ENCODE measurements around the gene TK1.
A peak's percentile ranks its signal among the peaks of the same experiment; 100 is the strongest.
"Not testable (repeated sequence)": the region's sequence is repeated elsewhere in the genome, so short reads cannot be mapped to it uniquely, and the experiment has no call there.

TK1 gene

DNA sequence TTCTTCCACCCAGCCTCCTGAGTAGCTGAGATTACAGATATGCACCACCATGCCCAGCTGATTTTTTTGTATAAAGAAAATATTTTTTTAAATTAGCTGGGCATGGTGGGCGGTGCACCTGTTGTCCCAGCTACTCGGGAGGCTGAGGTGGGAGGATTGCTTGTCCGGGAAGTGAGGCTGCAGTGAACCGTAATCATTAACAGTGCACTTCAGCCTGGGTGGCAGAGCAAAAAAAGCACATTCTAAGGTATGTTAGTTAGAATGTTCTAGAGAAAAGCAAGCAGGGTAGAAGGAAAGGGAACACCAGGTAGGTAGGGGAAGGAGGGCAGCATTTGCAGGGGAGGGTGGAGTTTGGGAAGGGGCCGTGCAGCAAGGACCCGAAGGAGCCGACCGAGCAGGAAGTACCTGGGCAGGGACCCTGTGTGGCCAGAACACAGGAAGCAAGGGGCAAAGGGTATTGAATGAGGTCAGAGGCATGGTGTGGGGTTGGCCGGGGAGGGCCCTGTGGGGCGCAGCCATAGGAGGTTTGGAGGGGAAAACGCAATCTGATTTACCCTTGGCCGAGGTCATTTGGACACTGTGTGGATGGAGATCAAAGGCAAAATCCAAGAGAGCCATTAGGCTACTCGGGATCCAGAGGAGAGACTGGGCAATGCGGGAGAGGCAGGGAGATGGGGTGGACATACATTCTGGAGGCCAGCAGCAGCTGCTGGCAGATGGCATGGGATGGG is 38.4 kb downstream of the TK1 start:
- no peak for DNase-seq (ENCODE audit: low spot score)

DNA sequence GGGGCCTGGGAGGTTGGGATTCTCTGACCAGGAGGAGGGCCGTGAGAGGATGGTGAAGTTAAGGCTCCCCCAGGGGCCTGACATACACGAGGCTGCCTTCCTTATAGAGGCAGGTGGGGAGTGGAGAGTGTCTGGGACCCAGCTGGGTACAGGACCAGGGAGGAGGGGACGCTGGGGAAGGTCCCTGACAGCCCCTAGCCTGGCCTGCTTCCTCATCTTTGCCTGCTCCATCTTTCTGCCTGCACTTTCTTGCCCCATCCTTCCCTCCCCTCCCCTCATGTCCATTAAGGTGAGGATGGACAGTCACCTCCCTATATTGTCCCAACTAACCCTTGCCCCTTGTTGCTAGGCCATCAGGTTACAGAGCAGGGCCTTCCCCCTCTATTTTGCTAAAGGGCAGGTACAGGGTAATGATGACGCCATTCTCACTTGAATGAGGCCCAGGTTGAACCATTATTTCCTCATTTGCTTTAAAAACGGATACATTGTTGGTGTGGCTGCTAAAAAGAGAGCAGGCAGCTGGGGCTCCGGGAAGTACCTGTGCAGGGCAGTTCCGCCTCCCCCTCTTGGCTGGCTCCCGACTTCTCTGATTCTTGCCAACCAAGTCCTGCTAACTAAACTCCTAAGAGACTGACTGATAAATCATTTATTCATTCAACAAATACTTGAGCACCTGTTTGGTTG is 39.4 kb downstream of the TK1 start:
- no peak for DNase-seq (ENCODE audit: low spot score)

DNA sequence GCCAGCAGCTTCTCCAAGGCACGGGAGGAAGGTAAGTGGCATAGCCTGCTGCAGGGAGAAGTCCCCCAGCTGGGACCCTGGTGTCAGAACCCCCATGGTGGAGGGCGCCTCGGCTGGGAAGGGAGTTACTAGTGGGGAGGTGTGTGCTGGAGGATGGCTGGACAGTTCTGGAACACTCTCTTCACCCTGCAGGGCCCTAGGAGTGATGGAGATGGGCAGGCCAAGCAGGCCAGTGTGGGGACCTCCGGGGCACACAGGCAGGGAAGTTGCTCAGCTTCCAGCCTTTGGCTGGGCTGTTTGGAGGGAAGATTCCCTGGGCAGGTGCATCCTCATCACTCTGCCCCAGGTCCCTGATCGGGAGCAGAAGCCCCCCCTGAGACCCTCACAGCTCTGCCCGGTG is 40.0 kb downstream of the TK1 start:
- no peak for DNase-seq (ENCODE audit: low spot score)

DNA sequence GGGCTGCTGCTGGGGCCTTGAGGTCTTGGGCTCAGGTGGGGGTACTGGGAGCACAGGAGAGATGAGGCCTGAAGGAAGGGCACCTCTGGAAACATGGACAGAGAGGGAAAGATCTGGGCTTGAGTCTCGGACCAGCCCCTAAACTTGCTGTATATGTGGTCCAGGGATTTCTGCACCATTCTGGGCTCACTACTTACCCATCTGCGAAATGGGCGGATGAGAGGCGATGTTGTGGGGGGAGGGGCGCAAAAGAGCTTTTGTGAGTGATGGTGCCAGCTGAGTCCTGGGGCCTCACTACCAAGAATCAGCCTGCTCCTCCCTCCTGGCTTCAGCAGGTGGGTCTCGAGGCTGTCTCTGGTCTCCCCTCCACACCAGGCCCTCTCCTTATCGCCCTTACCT is 40.4 kb downstream of the TK1 start:
- no peak for DNase-seq (ENCODE audit: low spot score)

DNA sequence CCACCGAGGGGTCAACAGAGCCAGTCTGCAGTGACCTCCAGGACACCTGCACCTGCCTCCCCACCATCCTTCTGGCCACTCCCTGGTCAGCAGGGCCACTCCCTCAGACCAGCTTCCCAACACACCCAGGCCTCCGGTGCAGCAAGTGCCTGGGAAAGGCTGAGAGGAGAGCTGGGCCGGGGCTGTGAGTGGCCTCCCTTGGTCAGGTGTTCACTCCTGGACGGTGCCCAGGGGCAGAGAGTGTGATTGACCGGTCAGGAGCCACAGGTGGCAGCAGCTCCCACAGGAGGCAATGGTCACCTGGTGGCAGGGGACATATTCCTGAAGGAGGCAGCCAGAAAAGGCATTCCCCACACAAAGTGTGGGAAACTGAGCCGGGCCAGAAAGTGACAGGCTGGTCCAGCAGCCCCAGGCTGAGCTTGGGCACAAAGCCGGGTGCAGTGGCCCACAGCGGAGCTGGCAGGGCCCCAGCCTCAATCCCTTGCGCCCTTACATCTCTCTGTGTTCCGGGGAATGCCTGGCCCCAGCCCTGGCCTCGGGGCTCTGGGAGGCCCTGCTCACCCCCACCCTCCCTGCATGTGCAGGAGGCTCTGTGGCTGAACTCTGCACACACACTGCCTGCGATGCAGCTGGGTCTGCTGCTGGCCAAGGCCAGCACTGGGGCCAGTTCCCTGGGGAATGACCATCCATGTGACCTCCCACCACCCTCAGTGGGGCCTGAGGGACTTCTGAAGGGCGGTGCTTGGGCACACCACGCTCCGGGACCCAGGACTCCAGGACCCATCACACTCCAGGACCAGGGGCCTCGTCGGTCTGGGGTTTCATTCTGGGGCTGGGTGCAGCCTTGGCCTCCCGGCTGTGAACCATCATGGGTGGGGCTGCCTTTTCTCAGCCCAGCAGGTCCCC is 41.9 kb downstream of the TK1 start:
- DNase-seq (ENCODE audit: low spot score): peak; percentile 72

DNA sequence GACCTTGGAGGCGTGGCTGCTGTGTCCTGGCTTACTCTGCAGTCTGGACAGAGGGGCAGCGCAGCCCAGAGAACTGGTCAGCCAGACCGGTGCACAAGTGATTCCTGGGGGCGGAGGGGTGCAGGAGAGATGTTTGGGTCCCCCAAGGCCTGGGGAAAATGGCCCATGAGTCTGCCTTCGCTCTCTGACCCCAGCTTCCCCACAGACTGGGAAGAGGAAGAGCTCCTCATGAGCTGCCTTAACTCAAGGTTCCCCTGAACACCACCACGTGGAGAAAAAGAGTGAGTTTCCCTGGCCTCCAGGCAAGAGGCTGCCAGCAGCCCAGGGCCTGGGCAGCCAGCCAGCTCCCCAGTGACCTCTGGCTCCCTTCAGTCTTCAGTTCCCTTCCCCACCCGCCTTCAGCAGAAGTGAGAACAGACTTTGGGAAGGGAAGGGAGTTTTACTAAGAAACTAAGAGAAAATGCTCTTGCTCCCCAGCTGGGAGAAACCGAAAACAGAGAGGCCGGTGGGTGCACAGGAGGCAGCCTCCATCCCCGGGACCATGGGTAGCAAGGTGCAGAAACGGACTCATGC is 42.6 kb downstream of the TK1 start:
- DNase-seq (ENCODE audit: low spot score): peak; percentile 81

DNA sequence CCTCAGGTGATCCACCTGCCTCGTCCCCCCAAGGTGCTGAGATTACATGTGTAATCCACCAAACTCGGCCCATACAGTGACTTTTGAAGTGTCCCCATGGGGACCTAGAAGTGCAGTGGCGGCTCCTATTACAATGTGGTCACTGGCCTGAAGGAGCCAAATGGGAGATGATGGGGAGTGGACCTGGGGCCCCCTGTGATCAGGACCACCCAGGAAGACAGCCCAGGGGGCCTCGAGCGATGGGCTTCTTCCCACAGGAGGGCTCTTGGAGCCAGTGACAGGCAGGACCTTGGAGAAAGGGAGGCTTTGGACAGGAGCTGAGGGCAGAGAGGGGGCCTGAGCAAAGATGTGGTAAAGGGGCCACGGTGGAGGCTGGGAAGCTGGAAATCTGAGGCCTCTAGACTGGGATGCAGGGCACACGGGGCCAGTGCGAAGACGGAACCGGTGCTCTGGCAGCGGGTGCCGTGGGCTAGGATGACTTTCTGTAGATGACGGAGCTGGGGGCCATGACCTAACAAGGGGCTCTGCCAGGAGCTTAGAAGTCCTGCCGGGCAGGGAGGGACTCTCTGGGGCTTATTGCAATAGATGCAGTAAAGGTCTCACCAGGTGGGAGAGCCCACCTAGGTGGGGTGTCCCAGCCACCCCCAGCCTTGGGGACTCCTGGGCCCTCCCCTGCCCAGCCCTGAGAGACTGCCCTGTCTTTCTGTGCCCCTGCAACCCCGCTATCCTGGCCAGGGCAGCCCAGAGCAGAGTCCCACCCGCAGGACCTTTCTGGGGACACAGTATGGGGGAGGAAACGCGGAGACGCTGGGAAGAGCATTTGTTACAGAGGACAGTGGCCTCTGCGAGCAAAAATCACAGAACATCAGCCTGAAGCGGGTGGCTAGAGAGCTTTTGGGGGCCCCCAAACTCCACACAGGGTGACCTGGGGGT is 43.4 kb downstream of the TK1 start:
- DNase-seq (ENCODE audit: low spot score): no peak

DNA sequence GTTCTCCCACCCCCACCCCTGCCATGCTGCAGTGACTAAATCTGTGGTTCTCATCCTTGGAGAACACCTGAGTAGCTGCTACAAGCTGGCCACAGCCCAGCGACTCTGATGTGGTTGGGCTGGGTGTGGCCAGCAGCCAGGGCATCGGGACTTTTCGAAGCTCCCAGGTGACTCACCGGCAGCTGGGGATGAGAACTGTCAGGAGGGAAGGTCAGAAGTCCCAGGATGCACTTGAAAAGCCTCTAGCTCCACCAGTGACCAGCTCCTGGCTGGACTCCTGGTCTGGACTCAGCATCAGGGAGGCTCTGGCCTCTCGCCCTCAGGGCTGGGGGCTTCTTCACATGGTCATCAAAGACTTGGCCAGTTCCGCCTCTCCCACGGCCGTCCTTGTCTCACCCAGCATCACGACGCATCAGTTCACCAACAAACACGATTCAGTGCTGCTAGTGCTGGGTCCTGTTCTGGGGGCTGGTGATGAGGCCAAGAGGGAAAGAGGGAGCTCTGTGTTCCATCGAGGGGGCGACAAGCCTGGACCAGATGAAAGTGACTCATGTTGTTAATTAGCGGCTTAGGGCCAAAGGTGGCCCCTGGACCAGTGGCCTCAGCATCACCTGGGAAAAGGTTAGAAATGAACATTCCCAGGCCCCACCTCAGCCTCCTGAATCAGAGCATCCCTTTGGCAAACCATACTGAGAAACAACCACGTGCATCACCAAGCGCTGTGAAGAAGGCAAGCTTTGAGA is 44.6 kb downstream of the TK1 start:
- DNase-seq (ENCODE audit: low spot score): no peak

DNA sequence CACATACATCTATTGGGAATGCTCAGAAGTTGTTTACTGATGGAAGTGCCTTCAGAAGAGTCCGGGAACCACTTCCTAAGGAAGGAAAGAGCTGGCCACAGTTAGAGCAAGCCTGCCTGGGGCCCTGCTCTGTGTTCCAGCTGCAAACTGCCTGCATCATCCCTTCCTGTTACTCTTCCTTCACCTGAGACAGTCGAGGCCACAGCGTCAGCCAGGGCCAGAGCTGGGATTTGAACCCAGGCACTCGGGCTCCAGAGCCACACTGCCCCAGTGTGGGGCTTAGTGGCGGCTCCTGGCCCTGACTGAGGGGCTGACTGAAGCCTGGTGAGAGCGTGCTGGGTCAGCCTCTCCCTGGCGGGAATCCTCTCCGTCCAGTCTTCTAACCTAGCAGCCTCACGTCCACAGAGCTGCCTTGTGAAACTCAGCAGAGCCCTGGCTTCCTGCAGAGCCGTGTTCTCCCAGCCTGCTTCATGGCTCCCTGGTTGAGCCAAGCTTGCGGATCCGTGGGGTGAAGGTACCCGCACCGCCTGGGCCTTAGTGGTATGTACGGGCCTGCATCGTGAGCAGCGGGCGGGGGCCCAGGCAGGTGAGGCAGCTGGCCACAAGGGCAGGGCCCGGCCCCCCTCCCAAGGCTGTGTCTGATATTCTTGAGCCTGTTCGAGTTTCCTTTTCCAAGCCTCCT is 45.3 kb downstream of the TK1 start:
- no peak for DNase-seq (ENCODE audit: low spot score)

DNA sequence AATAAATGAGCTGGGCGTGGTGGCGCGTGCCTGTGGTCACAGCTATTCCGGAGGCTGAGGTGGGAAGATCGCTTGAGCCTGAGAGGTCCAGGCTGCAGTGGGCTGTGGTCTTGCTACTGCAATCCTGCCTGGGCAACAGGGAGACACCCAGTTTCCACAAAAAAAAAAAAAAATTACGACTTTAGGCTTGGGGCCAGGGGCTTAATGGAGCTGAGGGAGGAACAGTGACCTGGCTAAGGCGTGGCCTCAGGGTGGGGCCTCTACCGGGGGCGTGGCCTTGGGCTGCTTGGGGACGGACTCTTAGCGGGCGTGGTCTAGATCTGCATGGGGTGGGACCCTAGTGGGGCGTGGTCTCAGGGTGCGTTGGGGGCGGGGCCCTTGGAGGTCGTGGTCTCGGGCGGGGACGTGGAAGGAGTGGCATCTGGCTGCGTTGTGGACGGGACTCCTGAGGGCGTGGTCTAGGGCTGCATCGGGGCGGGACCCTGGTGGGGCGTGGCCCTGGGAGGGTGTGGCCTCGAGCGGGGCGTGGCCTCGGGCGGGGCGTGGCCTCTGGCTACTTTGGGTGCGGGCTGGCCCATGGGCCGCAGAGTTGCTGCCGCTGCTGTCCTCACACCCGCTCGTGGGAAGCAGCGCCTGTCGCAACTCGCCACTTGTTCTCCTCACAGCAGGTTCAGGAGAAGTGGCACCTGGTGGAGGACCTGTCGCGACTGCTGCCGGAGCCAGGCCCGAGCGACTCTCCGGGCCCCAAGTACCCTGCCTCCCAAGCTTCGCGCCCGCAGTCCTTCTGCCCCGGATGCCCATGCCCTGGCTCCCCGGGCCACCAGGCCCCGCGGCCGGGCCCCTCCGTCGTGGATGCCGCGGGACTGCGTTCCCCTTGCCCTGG is 46.4 kb downstream of the TK1 start:
- peak; percentile 78 for DNase-seq (ENCODE audit: low spot score)

DNA sequence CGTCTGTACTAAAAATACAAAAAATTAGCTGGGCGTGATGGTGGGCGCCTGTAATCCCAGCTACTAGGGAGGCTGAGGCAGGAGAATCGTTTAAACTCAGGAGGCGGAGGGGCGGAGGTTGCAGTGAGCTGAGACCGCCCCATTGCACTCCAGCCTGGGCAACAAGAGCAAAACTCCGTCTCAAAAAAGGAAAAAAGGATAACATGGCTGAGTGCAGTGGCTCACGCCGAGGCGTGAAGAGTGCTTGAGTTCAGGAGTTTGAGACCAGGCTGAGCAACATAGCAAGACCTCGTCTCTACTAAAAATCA is 47.0 kb downstream of the TK1 start:
- not testable (repeated sequence) for DNase-seq (ENCODE audit: low spot score)

DNA sequence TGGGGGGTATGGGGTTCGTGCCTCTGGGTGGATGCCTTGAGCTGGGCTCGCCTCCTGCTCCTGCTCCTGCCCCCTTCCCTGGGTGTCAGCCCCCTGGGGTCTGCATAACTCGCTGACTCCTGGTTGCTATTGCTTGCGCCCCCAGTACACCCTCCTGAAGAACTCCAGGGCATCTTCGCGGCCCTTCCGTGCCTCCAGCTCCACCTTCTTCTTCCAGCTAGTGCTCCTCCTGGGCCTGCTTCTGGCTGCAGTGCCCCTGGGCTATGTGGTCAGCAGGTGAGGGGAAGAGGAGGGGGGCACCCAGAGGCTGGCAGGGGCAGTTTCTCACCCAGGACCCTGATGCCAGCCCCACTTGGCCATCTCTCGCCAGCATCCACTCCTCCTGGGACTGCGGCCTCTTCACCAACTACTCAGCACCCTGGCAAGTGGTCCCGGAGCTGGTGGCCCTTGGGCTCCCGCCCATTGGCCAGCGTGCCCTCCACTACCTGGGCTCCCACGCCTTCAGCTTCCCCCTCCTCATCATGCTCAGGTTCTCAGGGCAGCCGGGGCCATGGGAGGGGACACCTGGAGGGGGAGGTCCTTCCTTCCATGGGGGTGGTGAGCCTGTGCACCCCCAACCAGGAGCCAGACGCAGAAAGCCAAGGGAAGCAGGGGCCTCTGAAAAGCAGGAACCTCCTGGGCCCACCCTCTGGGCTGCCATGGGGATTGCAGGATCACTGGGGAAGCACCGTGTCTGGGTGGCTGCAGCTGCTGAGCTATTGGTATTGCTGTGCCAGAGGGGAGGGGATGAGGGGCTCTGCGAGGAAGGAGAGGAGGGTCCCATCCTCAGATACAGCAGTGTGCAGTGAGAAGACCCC is 48.4 kb downstream of the TK1 start:
- no peak for DNase-seq (ENCODE audit: low spot score)

DNA sequence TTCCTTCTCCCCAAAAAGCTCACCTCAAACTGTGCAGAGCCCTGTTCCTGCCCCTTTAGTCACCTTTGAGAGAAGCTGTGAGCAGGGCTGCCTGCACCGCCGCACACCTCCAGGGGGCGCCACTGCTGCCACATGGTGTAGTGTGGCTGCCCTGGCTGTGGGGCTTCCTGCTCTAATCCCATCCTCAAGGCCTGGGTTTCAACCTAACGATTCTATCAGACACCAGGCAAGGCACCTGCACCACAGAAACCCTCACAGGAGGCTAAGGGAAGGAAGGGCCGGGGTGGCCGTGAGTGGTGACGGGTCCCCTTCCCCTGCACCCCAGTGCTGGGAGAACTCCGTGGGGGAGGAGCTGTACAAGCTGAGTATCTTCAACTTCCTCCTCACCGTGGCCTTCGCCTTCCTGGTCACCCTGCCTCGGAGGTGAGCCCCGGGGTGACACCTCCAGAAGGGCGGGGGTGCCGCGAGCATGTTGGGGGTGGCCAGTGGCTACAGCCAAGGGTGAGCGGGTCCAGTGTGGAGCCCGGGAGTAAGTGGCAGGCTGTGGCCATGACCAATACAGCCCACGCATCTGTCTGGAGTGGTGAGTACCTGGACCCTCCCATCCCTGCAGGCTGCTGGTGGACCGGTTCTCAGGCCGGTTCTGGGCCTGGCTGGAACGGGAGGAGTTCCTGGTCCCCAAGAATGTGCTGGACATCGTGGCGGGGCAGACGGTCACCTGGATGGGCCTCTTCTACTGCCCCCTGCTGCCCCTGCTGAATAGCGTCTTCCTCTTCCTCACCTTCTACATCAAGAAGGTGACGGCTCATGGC is 49.3 kb downstream of the TK1 start:
- no peak for DNase-seq (ENCODE audit: low spot score)

DNA sequence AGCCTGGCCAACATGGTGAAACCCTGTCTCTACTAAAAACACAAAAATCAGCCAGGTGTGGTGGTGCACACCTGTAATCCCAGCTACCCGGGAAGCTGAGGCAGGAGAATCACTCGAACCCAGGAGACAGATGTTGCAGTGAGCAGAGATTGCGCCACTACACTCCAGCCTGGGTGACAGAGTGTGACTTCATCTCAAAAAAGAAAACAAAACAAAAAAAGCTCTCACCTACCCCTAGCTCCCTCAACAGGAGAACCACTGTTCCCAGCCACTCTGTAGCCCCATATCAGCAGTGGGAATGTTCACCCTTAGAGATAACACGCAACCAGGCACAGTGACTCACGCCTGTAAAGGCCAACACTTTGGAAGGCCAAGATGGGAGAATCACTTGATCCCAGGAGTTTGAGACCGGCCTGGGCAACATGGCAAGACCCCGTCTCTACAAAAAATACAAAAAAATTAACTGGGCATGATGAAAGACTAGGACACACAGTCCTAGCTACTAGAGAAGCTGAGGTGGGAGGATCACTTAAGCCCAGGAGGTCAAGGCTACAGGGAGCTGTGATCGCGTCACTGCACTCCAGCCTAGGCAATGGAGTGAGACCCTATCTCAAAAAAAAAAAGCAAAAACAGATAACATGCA is 50.9 kb downstream of the TK1 start:
- DNase-seq (ENCODE audit: low spot score): no peak

DNA sequence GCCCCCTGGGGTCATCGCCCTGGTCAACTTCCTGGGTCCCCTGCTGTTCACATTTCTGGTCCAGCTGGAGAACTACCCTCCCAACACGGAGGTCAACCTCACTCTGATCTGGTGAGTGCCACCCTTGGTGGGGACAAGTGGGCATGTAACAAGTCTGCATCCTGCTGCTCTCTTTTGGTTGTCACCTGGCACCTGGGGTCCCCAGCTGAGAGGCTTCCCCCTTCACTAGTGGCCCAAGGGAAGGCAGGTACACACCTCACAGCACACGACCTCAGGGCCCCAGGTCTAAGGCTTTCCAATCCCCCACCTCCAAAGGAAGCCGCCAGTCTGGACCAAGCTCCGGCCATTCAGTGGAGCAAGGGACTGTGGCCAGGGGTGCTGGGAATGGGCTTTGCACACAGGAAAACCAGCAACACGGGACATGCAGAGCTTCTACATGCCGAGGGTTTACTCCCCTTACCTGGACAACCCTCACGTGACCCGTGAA is 51.9 kb downstream of the TK1 start:
- DNase-seq (ENCODE audit: low spot score): no peak
